Retinal pigment epithelial cell (primary cell): ENCODE measurements around the gene THBS3.

Source experiments
- DNase-seq: peaks from one replicate; pipeline ENCODE4 v3.0.0-alpha.2; 2010; ENCODE audit warnings: low read depth
- H3K4me3 ChIP-seq: 2 replicates; pipeline ENCODE4 v1.5.1; 2011; ENCODE audit warnings: mild to moderate bottlenecking, low read length, control low read depth, moderate library complexity
- CTCF ChIP-seq: conservative IDR thresholded peaks from 2 replicates; pipeline ENCODE4 v1.5.1; 2011; ENCODE audit warnings: low read depth, low read length, control low read depth, inconsistent platforms

Gene THBS3

DNA sequence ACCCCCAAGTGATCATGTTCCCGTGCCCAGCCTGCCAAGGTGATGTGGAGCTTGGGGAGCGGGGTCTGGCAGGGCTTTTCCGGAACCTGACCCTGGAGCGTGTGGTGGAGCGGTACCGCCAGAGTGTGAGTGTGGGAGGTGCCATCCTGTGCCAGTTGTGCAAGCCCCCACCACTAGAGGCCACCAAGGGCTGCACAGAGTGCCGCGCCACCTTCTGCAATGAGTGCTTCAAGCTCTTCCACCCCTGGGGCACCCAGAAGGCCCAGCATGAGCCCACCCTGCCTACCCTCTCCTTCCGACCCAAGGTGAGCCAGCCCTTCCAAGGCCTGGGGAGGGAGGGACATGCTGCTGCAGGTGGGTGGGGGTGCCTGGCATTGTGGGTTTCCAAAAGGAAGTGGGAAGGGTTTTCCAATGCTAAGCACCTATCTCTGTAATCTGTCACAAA is 31.7 kb downstream of the THBS3 start:
- TF ChIP-seq CTCF, result peak; percentile 1
- H3K4me3 ChIP-seq, result no peak overlapping the region
- DNase-seq, result no peak

- no peak for TF ChIP-seq CTCF
- peak overlapping the region; percentile 96 for H3K4me3 ChIP-seq
Observed at GRCh38 chr1:155175281-155175926, 32.3 kb downstream of the THBS3 start.

DNA sequence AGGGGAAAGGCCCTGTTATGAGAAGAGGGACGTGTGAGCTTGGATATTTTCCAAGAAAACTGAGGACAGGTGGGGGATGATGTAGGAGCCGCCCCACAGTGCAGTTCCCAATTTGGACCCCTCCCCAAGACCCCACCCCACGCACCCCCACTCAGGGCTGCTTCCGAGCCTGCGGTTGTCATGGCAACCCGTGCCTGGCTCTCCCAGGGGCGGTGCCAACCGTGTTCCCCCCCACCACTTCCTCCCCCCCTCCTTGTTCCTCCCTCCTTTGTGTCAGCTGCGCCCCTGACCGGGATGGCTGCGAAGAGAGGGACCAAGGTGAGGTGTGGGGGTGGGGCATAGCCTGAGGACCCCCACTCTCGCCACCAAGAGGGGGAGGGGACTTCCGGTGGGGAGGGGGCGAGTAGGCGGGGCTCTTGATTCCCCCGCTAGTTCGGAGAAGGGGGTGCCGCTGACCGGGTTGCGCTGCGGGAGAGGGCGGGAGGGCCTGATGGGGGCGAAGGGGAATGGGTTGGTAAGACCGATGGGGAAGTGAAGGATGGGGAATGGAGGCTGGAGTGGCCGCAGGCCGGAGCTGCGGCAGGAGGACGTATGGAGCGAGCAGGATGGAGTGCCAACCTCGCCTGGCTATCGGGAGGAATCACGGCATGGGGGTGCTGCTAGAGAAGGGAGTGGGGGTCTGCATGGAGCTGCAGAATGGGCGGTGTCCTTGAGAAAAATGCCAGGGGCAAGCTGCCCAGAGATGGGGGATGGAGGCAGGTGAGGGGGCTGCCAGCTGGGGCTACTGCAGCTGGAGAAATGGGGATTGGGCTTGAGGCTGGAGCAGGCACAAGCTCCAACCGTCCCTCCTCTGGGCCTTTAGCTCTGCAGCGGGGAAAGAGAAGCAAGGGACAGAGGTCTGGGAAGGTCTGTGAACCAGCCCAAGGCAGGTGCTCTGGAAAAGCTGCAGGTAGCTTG is 33.1 kb downstream of the THBS3 start:
- no peak for DNase-seq
- no peak for TF ChIP-seq CTCF
- peak overlapping the region; percentile 96 for H3K4me3 ChIP-seq

More at GRCh38 chr1:155175281-155175926, 32.3 kb downstream of the THBS3 start:
- DNase-seq, result no peak

DNA sequence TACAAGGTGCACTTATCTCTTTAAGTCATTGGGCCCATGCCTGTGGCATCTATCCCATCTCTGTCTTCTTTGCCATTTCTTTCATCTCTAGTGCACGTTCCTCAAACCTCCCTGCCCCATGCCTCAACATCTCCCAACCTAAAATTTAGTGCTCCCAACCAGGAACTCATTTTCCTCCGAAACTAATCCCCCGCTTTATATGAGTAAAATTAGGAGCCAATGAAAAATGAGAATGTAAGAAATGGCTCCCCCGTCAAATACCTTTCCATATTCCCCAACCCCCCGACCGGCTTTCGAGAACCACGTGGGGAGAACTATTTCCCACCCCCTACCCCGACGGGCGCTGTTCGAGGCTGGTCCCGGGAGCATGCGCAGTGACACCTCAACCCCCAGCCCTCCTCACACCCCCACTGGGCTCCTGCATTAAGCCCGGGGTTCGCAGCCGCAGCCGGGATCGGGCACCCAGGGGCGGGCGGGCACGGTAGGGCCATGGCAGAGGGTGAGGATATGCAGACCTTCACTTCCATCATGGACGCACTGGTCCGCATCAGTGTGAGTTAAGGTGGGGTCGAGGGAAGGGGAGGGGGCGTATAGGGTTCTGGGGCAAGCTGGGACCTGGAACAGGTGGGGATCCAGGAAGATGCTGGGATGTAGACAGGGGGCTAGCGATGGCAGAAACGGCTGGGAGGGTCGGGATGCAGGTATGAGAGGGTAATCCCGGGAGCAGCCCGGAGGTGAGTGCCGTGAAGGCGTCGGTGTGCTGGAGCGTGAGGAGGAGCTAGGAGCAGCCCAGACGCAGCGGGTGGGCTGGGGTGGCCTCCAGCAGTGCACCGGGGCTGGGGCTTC is 34.0 kb downstream of the THBS3 start, which contains the start of gene TRIM46:
Gene TRIM46, plus strand, starts transcription at position 372 of the 846 bp plus-strand sequence. Its CDS starts 118 bp downstream, at position 490.
- peak within 1 kb of the TSS; percentile 96 for H3K4me3 ChIP-seq
- no peak for DNase-seq
- no peak for TF ChIP-seq CTCF

DNA sequence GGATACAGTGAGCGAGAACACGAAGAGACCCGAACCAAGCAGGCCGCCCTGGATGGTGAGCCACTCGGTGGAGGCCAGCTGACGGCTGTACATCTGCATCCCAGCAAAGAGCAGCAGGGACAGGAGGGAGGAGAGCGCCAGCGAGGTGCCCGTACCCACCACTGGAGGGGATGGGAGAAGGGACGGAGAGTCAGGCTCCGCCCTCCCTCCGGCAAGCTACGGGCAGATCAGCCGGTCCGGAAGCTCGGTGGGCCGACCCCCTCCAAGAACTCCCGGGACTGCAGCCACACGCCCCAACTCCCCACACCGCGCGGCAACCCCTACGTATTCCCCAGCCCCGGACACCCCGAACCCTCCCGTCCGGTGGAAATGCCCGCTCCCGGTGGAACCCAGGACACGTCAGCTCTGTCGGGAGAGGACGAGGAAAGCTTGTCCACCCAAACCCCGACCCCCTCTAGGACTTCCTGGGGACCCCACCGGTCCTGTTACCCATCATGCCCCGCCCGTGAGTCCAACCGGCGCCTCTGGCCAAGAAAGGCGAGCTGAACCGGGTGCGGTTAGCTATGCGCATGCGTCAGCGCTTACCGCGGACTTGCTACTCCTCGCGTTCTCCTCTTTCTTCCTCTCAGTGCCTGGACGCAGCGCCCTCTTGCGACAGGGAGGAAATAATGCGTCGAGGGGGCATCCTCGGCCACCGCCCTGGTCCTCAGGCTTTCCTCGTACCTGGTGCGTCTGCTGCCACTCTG is 34.8 kb downstream of the THBS3 start, which contains the start of gene KRTCAP2:
Gene KRTCAP2, minus strand, starts transcription at position 573 of the 746 bp plus-strand sequence. Its CDS starts 80 bp downstream, at position 493.
- TF ChIP-seq CTCF, result peak; percentile 94
- peak within 1 kb of the TSS; percentile 96 for H3K4me3 ChIP-seq
- DNase-seq, result peak; percentile 75
